SU-DHL-6 (cell line): ENCODE results near the gene ERVH48-1.

Experiments
- EZH2phosphoT487 ChIP-seq: fragments of 200-600 bp; sonication (generic), shearing (Covaris generic); conservative IDR thresholded peaks from 2 replicates; pipeline ENCODE4 v1.6.1; 2018; ENCODE audit warnings: mild to moderate bottlenecking, antibody characterized with exemption, low read length, moderate library complexity, mixed read lengths
- TF ChIP-seq, protein P1 (sequence below): fragments of 200-600 bp; sonication (generic); IDR thresholded peaks from one replicate; pipeline ENCODE4 v1.5.1; 2017; ENCODE audit warnings: antibody characterized with exemption, mild to moderate bottlenecking, low read length, moderate library complexity; ENCODE audit not compliant: insufficient read depth, poor library complexity, severe bottlenecking

DNA sequence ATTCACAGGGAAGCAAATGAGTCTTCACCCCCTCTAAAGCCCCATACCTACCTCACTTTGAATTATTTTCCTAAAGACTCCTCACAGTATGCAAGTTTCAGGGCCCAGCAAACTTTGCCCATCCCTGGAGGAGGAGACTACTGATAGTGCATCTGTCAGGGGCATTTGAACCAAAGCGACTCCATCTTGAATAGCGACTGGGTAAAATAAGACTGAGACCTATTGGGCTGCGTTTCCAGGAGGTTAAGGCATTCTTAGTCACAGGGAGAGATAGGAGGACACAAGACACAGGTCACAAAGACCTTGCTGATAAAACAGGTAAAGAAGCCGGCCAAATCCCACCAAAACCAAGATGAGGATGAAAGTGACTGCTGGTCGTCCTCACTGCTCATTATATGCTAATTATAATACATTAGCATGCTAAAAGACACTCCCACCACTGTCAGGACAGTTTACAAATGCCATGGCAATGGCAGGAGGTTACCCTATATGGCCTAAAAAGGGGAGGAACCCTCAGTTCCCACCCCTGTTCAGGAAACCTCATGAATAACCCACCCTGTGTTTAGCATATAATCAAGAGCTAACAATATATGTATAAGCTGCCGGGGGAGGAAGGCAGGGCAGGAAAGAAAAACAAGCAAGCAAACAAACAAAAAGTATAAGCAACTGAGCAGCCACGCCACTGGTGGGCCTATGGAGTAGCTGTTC is 45.7 kb upstream of the ERVH48-1 start:
- TF ChIP-seq, protein P1, sequence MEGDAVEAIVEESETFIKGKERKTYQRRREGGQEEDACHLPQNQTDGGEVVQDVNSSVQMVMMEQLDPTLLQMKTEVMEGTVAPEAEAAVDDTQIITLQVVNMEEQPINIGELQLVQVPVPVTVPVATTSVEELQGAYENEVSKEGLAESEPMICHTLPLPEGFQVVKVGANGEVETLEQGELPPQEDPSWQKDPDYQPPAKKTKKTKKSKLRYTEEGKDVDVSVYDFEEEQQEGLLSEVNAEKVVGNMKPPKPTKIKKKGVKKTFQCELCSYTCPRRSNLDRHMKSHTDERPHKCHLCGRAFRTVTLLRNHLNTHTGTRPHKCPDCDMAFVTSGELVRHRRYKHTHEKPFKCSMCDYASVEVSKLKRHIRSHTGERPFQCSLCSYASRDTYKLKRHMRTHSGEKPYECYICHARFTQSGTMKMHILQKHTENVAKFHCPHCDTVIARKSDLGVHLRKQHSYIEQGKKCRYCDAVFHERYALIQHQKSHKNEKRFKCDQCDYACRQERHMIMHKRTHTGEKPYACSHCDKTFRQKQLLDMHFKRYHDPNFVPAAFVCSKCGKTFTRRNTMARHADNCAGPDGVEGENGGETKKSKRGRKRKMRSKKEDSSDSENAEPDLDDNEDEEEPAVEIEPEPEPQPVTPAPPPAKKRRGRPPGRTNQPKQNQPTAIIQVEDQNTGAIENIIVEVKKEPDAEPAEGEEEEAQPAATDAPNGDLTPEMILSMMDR: no peak
- TF ChIP-seq EZH2phosphoT487: no peak
